Renal pelvis (tissue), 12 donors: ENCODE data around the gene TMEM254. TPM values are rescaled to one million over a fixed set of nuclear protein-coding genes. Genes with fewer than 3 reads are reported as not detected.
A peak's percentile ranks its signal among the peaks of the same experiment; 100 is the strongest.
"Not testable (repeated sequence)": the region's sequence is repeated elsewhere in the genome, so short reads cannot be mapped to it uniquely, and the experiment has no call there.

Source experiments
- DNase-seq: peaks from one replicate; pipeline ENCODE4 v3.0.0-alpha.2; 2013
- long read RNA-seq, 16 experiments: transcript quantifications; one replicate each; lab custom pipeline, GENCODE V29; 2026
- polyA plus RNA-seq, 3 donors: library from polyadenylated mRNA; unstranded; fragments of 120-200 nt; gene quantifications; one replicate each; pipeline ENCODE4 v1.2.1, GENCODE V29; 2013; ENCODE audit not compliant: insufficient read length in 3 of 3

TMEM254 gene
- 10 to 100 TPM; 52.1 to 62.0 (median 58.7) TPM for polyA plus RNA-seq
- long read RNA-seq, donor 1, transcript TMEM254-205 (4 exons, 2,042 nt), result major isoform, 18 of 24 reads
- long read RNA-seq, donor 1, partial matches to known transcripts, result 0 of 24 reads
- long read RNA-seq, donor 1, other reads (novel, unspliced or antisense), result 0 of 24 reads
- long read RNA-seq, donor 2, transcript TMEM254-205 (4 exons, 2,042 nt), result major isoform, 24 of 26 reads
- long read RNA-seq, donor 2, partial matches to known transcripts, result 0 of 26 reads
- long read RNA-seq, donor 2, other reads (novel, unspliced or antisense), result 0 of 26 reads
- long read RNA-seq, donor 3, transcript TMEM254-209 (4 exons, 1,963 nt), result minor isoform, 7 of 25 reads
- long read RNA-seq, donor 3, transcript TMEM254-205 (4 exons, 2,042 nt), result major isoform, 9 of 25 reads
- long read RNA-seq, donor 3, partial matches to known transcripts, result 5 of 25 reads
- long read RNA-seq, donor 3, other reads (novel, unspliced or antisense), result 0 of 25 reads
- long read RNA-seq, donor 4, transcript TMEM254-205 (4 exons, 2,042 nt), result major isoform, 18 of 22 reads
- long read RNA-seq, donor 4, partial matches to known transcripts, result 0 of 22 reads
- long read RNA-seq, donor 4, other reads (novel, unspliced or antisense), result 0 of 22 reads
- long read RNA-seq, donor 5, transcript TMEM254-209 (4 exons, 1,963 nt), result minor isoform, 5 of 11 reads
- long read RNA-seq, donor 5, transcript TMEM254-205 (4 exons, 2,042 nt), result major isoform, 6 of 11 reads
- long read RNA-seq, donor 5, partial matches to known transcripts, result 0 of 11 reads
- long read RNA-seq, donor 5, other reads (novel, unspliced or antisense), result 0 of 11 reads
- long read RNA-seq, donor 6, transcript TMEM254-205 (4 exons, 2,042 nt), result major isoform, 15 of 20 reads
- long read RNA-seq, donor 6, partial matches to known transcripts, result 0 of 20 reads
- long read RNA-seq, donor 6, other reads (novel, unspliced or antisense), result 0 of 20 reads
- long read RNA-seq, donor 7, transcript TMEM254-205 (4 exons, 2,042 nt), result major isoform, 17 of 25 reads
- long read RNA-seq, donor 7, partial matches to known transcripts, result 0 of 25 reads
- long read RNA-seq, donor 7, other reads (novel, unspliced or antisense), result 0 of 25 reads
- long read RNA-seq, donor 8, partial matches to known transcripts, result 0 of 6 reads
- long read RNA-seq, donor 8, other reads (novel, unspliced or antisense), result 0 of 6 reads
- long read RNA-seq, donor 9, transcript TMEM254-209 (4 exons, 1,963 nt), result minor isoform, 6 of 95 reads
- long read RNA-seq, donor 9, transcript TMEM254-205 (4 exons, 2,042 nt), result major isoform, 19 of 95 reads
- long read RNA-seq, donor 9, partial matches to known transcripts, result 65 of 95 reads
- long read RNA-seq, donor 9, other reads (novel, unspliced or antisense), result 0 of 95 reads
- long read RNA-seq, donor 10, transcript TMEM254-205 (4 exons, 2,042 nt), result major isoform, 16 of 23 reads
- long read RNA-seq, donor 10, partial matches to known transcripts, result 0 of 23 reads
- long read RNA-seq, donor 10, other reads (novel, unspliced or antisense), result 0 of 23 reads
- long read RNA-seq, donor 11, transcript TMEM254-205 (4 exons, 2,042 nt), result major isoform, 14 of 26 reads
- long read RNA-seq, donor 11, partial matches to known transcripts, result 8 of 26 reads
- long read RNA-seq, donor 11, other reads (novel, unspliced or antisense), result 0 of 26 reads
- long read RNA-seq, donor 12, transcript TMEM254-205 (4 exons, 2,042 nt), result major isoform, 27 of 39 reads
- long read RNA-seq, donor 12, partial matches to known transcripts, result 5 of 39 reads
- long read RNA-seq, donor 12, other reads (novel, unspliced or antisense), result 0 of 39 reads
- long read RNA-seq, donor 13, transcript TMEM254-205 (4 exons, 2,042 nt), result major isoform, 8 of 11 reads
- long read RNA-seq, donor 13, partial matches to known transcripts, result 0 of 11 reads
- long read RNA-seq, donor 13, other reads (novel, unspliced or antisense), result 0 of 11 reads
- long read RNA-seq, donor 14, result 0 reads
- long read RNA-seq, donor 15, transcript TMEM254-209 (4 exons, 1,963 nt), result minor isoform, 5 of 30 reads
- long read RNA-seq, donor 15, transcript TMEM254-205 (4 exons, 2,042 nt), result major isoform, 23 of 30 reads
- long read RNA-seq, donor 15, partial matches to known transcripts, result 0 of 30 reads
- long read RNA-seq, donor 15, other reads (novel, unspliced or antisense), result 0 of 30 reads
- long read RNA-seq, donor 16, transcript TMEM254-205 (4 exons, 2,042 nt), result major isoform, 18 of 21 reads
- long read RNA-seq, donor 16, partial matches to known transcripts, result 0 of 21 reads
- long read RNA-seq, donor 16, other reads (novel, unspliced or antisense), result 0 of 21 reads

GRCh38 chr10:80078448-80079311 lies at the start of gene TMEM254:
Gene TMEM254, plus strand, starts transcription at chr10:80078665. Its CDS starts 35 bp downstream, at chr10:80078700.
- peak; percentile 93 for DNase-seq

DNA sequence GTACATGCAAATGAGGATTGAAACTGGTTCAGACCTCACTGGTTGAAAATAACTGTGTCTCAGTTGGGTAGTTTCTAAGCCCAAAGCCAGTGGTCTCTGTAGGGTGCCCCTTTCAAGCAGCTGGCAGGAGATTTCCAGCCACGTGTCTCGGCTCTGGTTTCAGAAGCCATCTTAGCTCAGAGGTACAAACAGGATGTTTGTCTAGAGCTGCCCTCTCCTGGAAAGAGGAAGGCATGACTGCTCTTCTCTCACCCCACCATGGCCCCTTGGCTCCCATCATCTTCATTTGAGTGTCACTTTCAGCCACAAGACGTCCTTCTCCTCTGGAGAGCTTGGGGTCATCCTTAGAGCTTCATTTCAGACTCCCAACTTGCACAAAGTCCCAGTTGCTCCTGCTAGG lies 49.3 kb upstream of the TMEM254 start:
- not testable (repeated sequence) for DNase-seq

- DNase-seq, result not testable (repeated sequence)
These were observed 48.6 kb upstream of the TMEM254 start for GRCh38 chr10:80029865-80030264.

GRCh38 chr10:80032503-80032902 lies 46.0 kb upstream of the TMEM254 start:
- DNase-seq, result no peak

DNA sequence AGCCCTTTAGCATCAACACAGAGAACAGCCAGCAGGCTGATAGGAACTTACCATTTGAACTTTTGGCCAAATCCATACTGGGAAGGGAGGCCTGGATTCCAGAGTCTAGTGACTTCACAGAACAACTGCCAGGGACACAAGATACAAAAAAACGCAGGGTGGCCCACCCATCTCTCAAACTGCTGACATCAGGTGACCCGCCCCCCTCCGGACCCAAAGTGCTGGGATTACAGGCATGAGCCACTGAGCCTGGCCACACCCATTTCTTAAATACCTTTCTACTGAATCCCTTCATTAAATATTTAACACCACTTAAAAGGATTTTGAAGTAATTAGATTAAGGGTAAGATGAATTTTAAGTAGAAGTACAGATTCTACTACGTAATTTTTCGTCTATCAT lies 43.7 kb upstream of the TMEM254 start:
- DNase-seq, result not testable (repeated sequence)

DNA sequence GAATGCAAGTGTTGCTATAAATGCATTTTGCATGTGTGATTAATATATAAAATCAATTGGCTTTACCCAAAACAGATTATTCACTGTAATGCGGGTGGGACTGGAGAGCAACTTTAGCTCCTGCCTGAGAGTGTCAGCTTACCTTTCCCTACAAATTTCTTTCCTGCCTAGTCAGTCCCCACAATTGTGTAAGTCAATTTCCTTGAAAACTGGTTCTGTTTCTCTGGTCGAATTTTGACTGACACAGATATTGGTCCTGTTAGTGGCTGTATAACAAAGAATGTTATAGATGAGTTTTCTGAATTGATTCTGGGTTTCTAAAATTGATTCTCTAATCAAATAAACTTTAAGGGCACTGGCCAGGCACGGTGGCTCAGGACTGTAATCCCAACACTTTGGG lies 43.0 kb upstream of the TMEM254 start:
- not testable (repeated sequence) for DNase-seq

DNA sequence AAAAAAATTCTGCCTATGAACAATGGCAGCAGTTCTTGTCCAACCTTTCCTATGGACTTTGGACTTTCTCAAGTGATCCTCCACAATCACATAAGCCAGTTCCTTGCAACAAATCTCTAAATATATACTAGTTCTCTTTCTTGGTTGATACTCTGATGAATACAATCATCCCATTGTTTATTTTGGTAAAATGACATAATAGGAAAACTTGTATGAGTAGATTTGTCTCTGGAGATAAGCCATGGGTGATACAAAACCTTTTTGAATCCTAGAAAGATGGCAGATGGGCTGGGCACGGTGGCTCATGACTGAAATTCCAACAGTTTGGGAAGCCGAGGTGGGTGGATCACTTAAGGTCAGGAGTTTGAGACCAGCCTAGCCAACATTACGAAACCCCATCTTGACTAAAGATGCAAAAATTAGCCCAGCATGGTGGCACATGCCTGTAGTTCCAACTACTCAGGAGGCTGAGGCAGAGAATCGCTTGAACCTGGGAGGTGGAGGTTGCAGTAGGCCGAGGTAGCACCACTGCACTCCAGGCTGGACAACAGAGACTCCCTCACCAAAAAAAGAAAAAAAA lies 41.5 kb upstream of the TMEM254 start:
- DNase-seq, result not testable (repeated sequence)

- not testable (repeated sequence) for DNase-seq
These were observed 40.2 kb upstream of the TMEM254 start for GRCh38 chr10:80038226-80038625.

GRCh38 chr10:80041162-80041561 lies 37.3 kb upstream of the TMEM254 start:
- DNase-seq, result no peak

DNA sequence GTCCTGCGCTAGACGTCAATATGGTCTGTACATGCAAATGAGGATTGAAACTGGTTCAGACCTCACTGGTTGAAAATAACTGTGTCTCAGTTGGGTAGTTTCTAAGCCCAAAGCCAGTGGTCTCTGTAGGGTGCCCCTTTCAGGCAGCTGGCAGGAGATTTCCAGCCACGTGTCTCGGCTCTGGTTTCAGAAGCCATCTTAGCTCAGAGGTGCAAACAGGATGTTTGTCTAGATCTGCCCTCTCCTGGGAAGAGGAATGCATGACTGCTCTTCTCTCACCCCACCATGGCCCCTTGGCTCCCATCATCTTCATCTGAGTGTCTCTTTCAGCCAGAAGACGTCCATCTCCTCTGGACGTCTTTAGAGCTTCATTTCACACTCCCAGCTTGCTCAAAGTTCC lies 33.5 kb upstream of the TMEM254 start:
- DNase-seq, result not testable (repeated sequence)

- DNase-seq, result peak; percentile 52
These were observed 31.6 kb upstream of the TMEM254 start for GRCh38 chr10:80046629-80047441.

DNA sequence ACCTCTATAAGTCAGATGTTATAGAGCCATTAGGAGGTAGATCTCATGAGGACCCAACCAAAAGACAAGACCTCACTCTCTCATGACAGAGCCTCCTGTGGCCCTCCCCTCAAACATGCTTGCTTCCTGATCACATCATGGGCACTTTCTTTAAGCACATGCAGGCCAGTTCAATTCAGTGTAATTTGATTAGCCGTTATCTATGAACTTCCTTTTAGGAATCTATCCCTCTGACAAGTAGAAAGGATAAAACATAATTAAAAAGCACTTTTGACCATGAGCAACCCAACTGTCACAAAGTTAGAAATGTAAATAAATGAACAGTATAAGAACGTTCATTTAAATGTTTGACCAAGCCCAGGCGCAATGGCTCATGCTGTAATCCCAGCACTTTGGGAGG lies 27.7 kb upstream of the TMEM254 start:
- DNase-seq, result no peak

DNA sequence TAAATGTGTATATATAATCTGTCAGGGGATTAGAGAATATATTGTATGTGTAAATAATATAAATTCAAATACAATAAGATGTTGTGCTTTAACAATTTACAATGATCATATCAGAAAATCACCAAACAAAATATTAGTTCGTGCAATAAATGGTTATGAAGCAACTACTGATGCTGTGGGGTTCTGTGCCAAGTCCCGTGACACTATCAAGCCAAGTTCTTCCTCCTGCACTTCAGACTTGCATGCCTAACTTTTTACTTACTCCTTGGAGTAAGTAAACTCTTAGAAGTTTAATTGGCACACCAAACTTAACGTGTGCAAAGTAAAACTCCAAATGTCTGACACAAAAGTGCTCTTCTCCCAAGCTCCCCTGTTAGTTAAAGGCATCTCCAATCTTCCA lies 26.5 kb upstream of the TMEM254 start:
- no peak for DNase-seq

DNA sequence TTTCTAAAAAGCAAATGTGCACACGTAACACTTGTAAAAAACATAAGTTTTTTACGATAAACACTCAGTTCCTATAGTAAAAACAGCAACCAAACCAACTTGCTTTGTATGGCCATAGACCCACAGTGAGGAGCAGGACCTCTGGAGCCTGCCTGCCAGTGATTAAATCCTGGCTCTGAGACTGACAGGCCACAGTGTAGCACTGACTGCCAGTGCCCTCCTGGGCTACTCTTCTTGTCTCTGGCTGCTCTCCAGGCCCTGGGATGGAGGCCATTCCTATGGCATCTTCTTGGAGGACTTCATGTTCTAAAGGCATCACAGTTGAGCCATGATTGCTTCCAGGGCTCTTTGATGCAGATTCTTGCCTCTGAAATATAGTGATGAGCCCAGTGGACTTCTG lies 22.7 kb upstream of the TMEM254 start:
- no peak for DNase-seq

GRCh38 chr10:80057171-80057570 lies 21.3 kb upstream of the TMEM254 start:
- DNase-seq, result no peak

GRCh38 chr10:80064120-80064886 lies 14.2 kb upstream of the TMEM254 start:
- DNase-seq, result no peak
